Effector CD4-positive, alpha-beta T cell (primary cell): Measurements from ENCODE around the gene VAC14.

Source experiments
- DNase-seq: peaks from one replicate; pipeline ENCODE4 v3.0.0-alpha.2; 2020

The VAC14 gene

GRCh38 chr16:70721202-70721963, 79.6 kb downstream of the VAC14 start:
- no peak for DNase-seq

GRCh38 chr16:70720425-70721201, 80.3 kb downstream of the VAC14 start:
- no peak for DNase-seq

- DNase-seq = no peak
Observed at GRCh38 chr16:70717065-70717464, 83.9 kb downstream of the VAC14 start.

- DNase-seq = no peak
Observed at GRCh38 chr16:70715860-70716357, 85.0 kb downstream of the VAC14 start.

- DNase-seq = no peak
Observed at GRCh38 chr16:70715055-70715858, 85.7 kb downstream of the VAC14 start.

GRCh38 chr16:70714581-70715054, 86.3 kb downstream of the VAC14 start:
- DNase-seq = no peak

GRCh38 chr16:70713824-70714223, 87.1 kb downstream of the VAC14 start:
- no peak for DNase-seq

- no peak for DNase-seq
Observed at GRCh38 chr16:70713342-70713741, 87.6 kb downstream of the VAC14 start.

GRCh38 chr16:70712942-70713341, 88.0 kb downstream of the VAC14 start:
- DNase-seq = no peak

GRCh38 chr16:70712359-70712758, 88.6 kb downstream of the VAC14 start:
- DNase-seq = no peak

- DNase-seq = no peak
Observed at GRCh38 chr16:70711211-70712031, 89.5 kb downstream of the VAC14 start.

GRCh38 chr16:70710422-70711210, 90.3 kb downstream of the VAC14 start:
- no peak for DNase-seq

GRCh38 chr16:70709942-70710341, 91.0 kb downstream of the VAC14 start:
- no peak for DNase-seq

- no peak for DNase-seq
Observed at GRCh38 chr16:70709457-70709856, 91.5 kb downstream of the VAC14 start.

GRCh38 chr16:70708366-70709246, 92.4 kb downstream of the VAC14 start:
- no peak for DNase-seq

- no peak for DNase-seq
Observed at GRCh38 chr16:70706948-70707465, 94.0 kb downstream of the VAC14 start.

- no peak for DNase-seq
Observed at GRCh38 chr16:70705056-70705455, 95.9 kb downstream of the VAC14 start.

GRCh38 chr16:70704586-70704985, 96.4 kb downstream of the VAC14 start:
- no peak for DNase-seq

GRCh38 chr16:70703835-70704381, 97.0 kb downstream of the VAC14 start:
- DNase-seq = no peak
